ENCODE measurements around the gene TMED4.

- TF ChIP-seq CTCF (IDR thresholded peaks at IDR 0.05) (no peak), POLR2A (IDR thresholded peaks at IDR 0.05) (no peak)
Observed at GRCh38 chr7:44561481-44561880, 20.6 kb downstream of the TMED4 start.

Data from heart left ventricle (tissue), 13 donors.